ENCODE data around the gene THAP11. TPM values are rescaled to one million over a fixed set of nuclear protein-coding genes. Genes with fewer than 3 reads are reported as not detected.

The THAP11 gene
- total RNA-seq, 4 donors from 2014 or later, result 60.2 to 101 (median 78.3) TPM

DNA sequence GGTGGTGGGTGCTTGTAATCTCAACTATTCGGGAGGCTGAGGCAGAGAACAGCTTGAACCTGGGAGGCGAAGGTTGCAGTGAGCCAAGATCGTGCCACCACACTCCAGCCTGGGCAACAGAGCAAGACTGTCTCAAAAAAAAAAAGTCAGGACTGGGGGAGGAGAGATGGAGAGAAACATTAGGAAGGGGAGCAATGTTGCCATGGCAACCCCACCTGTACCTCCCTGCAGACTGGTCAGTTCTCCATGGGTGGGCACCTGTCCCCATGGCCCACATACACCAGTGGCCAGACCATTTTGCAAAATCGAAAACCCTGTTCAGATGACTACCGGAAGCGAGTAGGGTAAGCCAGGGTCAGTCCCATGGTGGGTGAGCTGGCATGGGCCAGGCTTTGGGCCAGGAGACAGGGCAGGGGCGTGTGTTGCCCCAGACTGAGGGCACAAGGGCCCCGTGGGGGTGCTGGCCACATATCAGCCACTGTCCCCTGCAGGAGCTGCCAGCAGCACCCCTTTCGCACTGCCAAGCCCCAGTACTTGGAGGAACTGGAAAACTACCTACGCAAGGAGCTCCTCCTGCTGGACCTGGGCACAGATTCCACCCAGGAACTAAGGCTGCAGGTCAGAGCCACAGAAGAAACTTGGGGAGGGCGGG lies 21.4 kb upstream of the THAP11 start:
- intact Hi-C loops (cut with DNase I), result no loop called here
- TF ChIP-seq POLR2A (IDR thresholded peaks at IDR 0.05; ENCODE audit: low read depth), result no peak
- TF ChIP-seq, protein P1, sequence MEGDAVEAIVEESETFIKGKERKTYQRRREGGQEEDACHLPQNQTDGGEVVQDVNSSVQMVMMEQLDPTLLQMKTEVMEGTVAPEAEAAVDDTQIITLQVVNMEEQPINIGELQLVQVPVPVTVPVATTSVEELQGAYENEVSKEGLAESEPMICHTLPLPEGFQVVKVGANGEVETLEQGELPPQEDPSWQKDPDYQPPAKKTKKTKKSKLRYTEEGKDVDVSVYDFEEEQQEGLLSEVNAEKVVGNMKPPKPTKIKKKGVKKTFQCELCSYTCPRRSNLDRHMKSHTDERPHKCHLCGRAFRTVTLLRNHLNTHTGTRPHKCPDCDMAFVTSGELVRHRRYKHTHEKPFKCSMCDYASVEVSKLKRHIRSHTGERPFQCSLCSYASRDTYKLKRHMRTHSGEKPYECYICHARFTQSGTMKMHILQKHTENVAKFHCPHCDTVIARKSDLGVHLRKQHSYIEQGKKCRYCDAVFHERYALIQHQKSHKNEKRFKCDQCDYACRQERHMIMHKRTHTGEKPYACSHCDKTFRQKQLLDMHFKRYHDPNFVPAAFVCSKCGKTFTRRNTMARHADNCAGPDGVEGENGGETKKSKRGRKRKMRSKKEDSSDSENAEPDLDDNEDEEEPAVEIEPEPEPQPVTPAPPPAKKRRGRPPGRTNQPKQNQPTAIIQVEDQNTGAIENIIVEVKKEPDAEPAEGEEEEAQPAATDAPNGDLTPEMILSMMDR (IDR thresholded peaks at IDR 0.05), result no peak
- no peak for TF ChIP-seq EP300 (IDR thresholded peaks at IDR 0.05)
- TF ChIP-seq POLR2AphosphoS5 (IDR thresholded peaks at IDR 0.05), result no peak

GRCh38 chr16:67822511-67822910 lies 19.6 kb upstream of the THAP11 start:
- intact Hi-C loops (cut with DNase I), result no loop called here
- Histone ChIP-seq H3K4me1 (no peaks in the 10 kb centered on the region), H3K36me3 (peaks cover 0 to 17% (median 9%) of the 10 kb centered on the region in 4 donors), H3K9me3 (no peaks in the 10 kb centered on the region), H3K27me3 (no peaks in the 10 kb centered on the region), H3K27ac (replicated peaks in 1 of 4) (no peak overlapping the region), H3K4me3 (no peak overlapping the region)
- no peak for DNase-seq (ENCODE audit: extremely low spot score)
- no peak for TF ChIP-seq POLR2AphosphoS5 (IDR thresholded peaks at IDR 0.05)
- no peak for TF ChIP-seq POLR2A (IDR thresholded peaks at IDR 0.05; ENCODE audit: low read depth)
- TF ChIP-seq, protein P1 (IDR thresholded peaks at IDR 0.05), result no peak
- TF ChIP-seq EP300 (IDR thresholded peaks at IDR 0.05), result no peak
- 95% methylated on average over 2 of the region's 2 CpGs for WGBS

More for the DNA sequence above, 21.4 kb upstream of the THAP11 start:
- Histone ChIP-seq H3K27ac (replicated peaks in 1 of 4) (no peak overlapping the region), H3K9me3 (no peaks in the 10 kb centered on the region), H3K27me3 (no peaks in the 10 kb centered on the region), H3K36me3 (peaks cover 0 to under 1% (median 0%) of the 10 kb centered on the region in 4 donors), H3K4me1 (peaks cover 0 to 9% (median 8%) of the 10 kb centered on the region in 4 donors), H3K4me3 (no peak overlapping the region)
- DNase-seq (ENCODE audit: extremely low spot score), result no peak
- 84% methylated on average over 10 of the region's 11 CpGs for WGBS

- H3K27me3 ChIP-seq, result no peaks in the 10 kb centered on the region
- H3K4me1 ChIP-seq, result no peaks in the 10 kb centered on the region
- TF ChIP-seq, protein P1 (IDR thresholded peaks at IDR 0.05), result no peak
- TF ChIP-seq POLR2AphosphoS5 (IDR thresholded peaks at IDR 0.05) (no peak), POLR2A (IDR thresholded peaks at IDR 0.05; ENCODE audit: low read depth) (no peak), EP300 (IDR thresholded peaks at IDR 0.05) (no peak)
- H3K27ac ChIP-seq (replicated peaks in 1 of 4), result no peak overlapping the region
- 87% methylated on average over 8 of the region's 8 CpGs for WGBS
- no peaks in the 10 kb centered on the region for H3K9me3 ChIP-seq
- DNase-seq (ENCODE audit: extremely low spot score), result no peak
- H3K36me3 ChIP-seq, result peaks cover 16 to 43% (median 35%) of the 10 kb centered on the region in 4 donors
- no peak overlapping the region for H3K4me3 ChIP-seq
- intact Hi-C loops (cut with DNase I), result no loop called here
These were observed 17.0 kb upstream of the THAP11 start for GRCh38 chr16:67825119-67825518.

GRCh38 chr16:67825906-67826305 lies 16.2 kb upstream of the THAP11 start:
- intact Hi-C loops (cut with DNase I), result no loop called here
- Histone ChIP-seq H3K4me1 (no peaks in the 10 kb centered on the region), H3K27ac (replicated peaks in 1 of 4) (no peak overlapping the region), H3K27me3 (no peaks in the 10 kb centered on the region), H3K36me3 (peaks cover 23 to 51% (median 42%) of the 10 kb centered on the region in 4 donors), H3K9me3 (no peaks in the 10 kb centered on the region), H3K4me3 (no peak overlapping the region)
- TF ChIP-seq EP300 (IDR thresholded peaks at IDR 0.05) (no peak), POLR2A (IDR thresholded peaks at IDR 0.05; ENCODE audit: low read depth) (no peak), POLR2AphosphoS5 (IDR thresholded peaks at IDR 0.05) (no peak)
- TF ChIP-seq, protein P1 (IDR thresholded peaks at IDR 0.05), result no peak
- WGBS, result 94% methylated on average over 11 of the region's 14 CpGs
- no peak for DNase-seq (ENCODE audit: extremely low spot score)
